ACC112 (cell line): ENCODE measurements around the gene PDE3A.

Experiments
- H2AFZ ChIP-seq: fragments of 200-600 bp; sonication (generic); one replicate; pipeline ENCODE4 v1.6.0; 2017; ENCODE audit warnings: antibody characterized with exemption, low read length; ENCODE audit not compliant: unreplicated experiment
- H3K27ac ChIP-seq: fragments of 200-600 bp; sonication (generic); 2 replicates; pipeline ENCODE4 v1.5.1; 2014; ENCODE audit warnings: low read depth, mild to moderate bottlenecking, antibody characterized with exemption, low read length, moderate library complexity
- H3K27me3 ChIP-seq: fragments of 200-600 bp; sonication (generic); 2 replicates; pipeline ENCODE4 v1.6.1; 2014; ENCODE audit warnings: mild to moderate bottlenecking, antibody characterized with exemption, low read length, moderate library complexity, mixed read lengths; ENCODE audit not compliant: insufficient read depth
- H3K36me3 ChIP-seq: fragments of 200-600 bp; sonication (generic); 2 replicates; pipeline ENCODE4 v1.6.1; 2016; ENCODE audit warnings: mild to moderate bottlenecking, antibody characterized with exemption, low read length, moderate library complexity, mixed read lengths; ENCODE audit not compliant: insufficient read depth
- H3K4me1 ChIP-seq: fragments of 200-600 bp; sonication (generic); one replicate; pipeline ENCODE4 v1.6.1; 2016; ENCODE audit warnings: low read length, mixed read lengths; ENCODE audit not compliant: insufficient read depth, unreplicated experiment, control insufficient read depth
- H3K4me3 ChIP-seq: fragments of 200-600 bp; sonication (generic); 2 replicates; pipeline ENCODE4 v1.5.1; 2014; ENCODE audit warnings: mild to moderate bottlenecking, low read depth, low read length
- H3K79me2 ChIP-seq: fragments of 200-600 bp; sonication (generic); one replicate; pipeline ENCODE4 v1.6.0; 2016; ENCODE audit warnings: low read length; ENCODE audit not compliant: control insufficient read depth, unreplicated experiment, insufficient read depth

Gene PDE3A

DNA sequence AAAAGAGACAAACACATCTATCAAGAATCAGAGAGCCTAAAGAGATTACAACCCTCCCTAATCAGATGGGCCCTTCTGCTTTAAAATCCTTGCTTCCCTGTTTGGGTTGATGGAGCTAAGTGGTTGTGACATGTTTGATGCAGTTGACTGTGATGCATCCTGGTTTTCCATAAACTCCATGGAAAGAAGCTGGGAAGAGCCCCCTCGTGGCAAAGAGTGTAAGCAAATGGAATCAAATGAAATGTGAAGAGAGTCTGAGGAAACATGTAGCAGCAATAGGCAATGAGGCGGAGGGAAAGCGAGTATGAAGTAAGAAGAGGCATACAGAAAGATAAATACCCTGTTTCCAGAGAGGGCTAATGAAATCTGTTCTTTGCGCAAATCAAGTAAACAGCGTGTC is 256.4 kb downstream of the PDE3A start:
- Histone ChIP-seq H2AFZ (no peak overlapping the region), H3K4me1 (peaks cover 10% of the 10 kb centered on the region), H3K27ac (no peak overlapping the region), H3K4me3 (no peak overlapping the region), H3K27me3 (no peaks in the 10 kb centered on the region), H3K79me2 (no peaks in the 10 kb centered on the region), H3K36me3 (peaks cover 6% of the 10 kb centered on the region)

DNA sequence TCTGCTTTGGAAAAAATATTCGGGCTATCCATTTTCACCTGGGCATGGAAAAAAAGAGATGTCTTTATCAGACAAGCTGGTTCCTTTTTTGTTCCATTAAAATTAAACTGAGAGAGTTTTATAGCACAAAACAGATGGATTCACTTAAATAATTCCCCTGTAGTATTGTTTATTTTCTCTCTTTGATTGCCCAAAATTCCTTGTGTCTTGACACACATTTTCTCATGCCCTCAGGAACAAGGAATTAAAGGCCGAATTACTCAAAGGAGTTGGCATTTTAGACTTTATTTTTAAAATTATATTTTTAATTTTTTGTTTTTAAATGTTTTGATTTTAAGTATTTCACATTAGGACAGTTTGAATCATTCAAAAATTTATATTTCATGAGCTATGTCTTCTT is 257.2 kb downstream of the PDE3A start:
- H3K27me3 ChIP-seq, result no peaks in the 10 kb centered on the region
- H2AFZ ChIP-seq, result no peak overlapping the region
- peaks cover 4% of the 10 kb centered on the region for H3K36me3 ChIP-seq
- no peak overlapping the region for H3K27ac ChIP-seq
- H3K79me2 ChIP-seq, result no peaks in the 10 kb centered on the region
- no peak overlapping the region for H3K4me3 ChIP-seq
- H3K4me1 ChIP-seq, result peaks cover 19% of the 10 kb centered on the region

DNA sequence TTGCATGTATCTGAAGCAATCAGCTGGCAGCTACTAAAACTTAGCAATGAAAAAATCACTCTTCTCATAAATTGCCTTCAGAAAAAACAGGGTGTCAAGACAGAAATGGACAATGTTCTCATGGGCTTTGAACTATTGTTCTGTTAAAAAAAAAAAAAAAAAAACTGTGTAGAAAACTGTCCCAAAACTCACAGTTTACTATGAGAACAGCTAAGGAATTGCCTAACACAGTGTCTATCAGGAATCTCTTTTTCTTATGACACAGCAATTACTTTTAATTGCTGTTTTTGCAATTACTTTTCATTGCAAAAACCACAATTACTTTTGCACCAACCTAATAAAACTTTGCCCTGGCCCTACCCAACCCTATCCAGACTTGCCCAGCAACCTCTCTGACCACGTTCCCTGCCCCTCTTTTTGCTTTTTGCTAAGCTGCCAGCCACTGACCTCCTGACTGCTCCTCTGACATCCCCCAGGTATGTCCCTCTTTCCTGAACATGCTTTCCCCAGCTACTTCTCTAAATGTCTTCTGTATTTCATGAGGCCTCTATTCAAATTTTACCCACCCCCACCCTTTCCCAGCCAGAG is 258.8 kb downstream of the PDE3A start:
- Histone ChIP-seq H2AFZ (no peak overlapping the region), H3K27me3 (no peaks in the 10 kb centered on the region), H3K79me2 (no peaks in the 10 kb centered on the region), H3K4me1 (peaks cover 28% of the 10 kb centered on the region), H3K27ac (no peak overlapping the region), H3K36me3 (no peaks in the 10 kb centered on the region; the same call in 1 of the 2 replicates), H3K4me3 (no peak overlapping the region)

DNA sequence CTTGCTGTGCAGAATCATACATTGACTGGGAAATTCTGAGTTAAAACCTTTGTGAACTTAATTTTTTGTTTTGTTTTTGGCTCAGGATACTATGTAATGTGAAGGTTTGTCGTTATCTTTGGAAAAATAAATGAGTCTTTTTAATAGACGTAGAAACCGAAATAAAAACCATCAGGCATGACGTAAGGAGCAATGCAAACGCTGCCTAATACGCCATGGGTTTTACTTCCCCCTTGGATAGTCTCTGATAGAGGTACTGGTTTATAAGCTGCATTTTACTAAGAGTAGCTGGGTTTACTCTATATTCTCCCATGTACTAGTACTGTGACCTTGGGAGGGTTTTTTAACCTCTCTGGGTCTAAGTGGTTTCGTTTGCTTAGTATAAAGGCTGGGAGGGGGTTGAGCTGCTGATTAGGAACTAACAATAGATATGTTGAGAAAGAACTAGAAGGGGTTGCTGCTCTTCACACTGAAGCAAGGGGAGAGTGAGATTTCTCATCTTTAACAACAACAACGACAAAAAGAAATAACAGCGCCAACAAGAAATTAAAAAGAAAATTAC is 260.0 kb downstream of the PDE3A start:
- Histone ChIP-seq H3K4me3 (no peak overlapping the region), H2AFZ (peak overlapping the region; percentile 62), H3K36me3 (no peaks in the 10 kb centered on the region), H3K27ac (no peak overlapping the region), H3K4me1 (peaks cover 28% of the 10 kb centered on the region), H3K27me3 (no peaks in the 10 kb centered on the region), H3K79me2 (no peaks in the 10 kb centered on the region)

DNA sequence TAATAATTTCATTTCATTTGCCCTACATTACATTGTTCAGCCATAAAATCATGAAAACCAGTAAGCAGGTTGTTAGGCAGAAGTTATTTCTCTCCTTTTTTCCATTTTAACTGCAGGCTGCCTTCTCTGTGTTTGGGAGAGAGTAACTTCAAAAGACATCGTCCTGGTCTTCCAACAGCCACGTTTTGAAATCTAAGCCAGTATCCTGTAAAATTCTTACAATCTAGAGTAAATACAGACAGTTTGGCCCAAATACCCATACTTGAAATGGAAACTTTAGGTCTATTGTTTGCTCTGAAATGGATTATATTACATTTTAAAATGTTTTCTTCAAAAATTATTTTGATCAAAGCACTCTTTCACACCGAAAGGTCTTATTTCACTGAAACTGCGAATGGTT is 260.7 kb downstream of the PDE3A start:
- Histone ChIP-seq H3K4me1 (peaks cover 28% of the 10 kb centered on the region), H3K27ac (peak overlapping the region; percentile 46), H2AFZ (peak overlapping the region; percentile 62), H3K4me3 (no peak overlapping the region), H3K27me3 (no peaks in the 10 kb centered on the region), H3K79me2 (no peaks in the 10 kb centered on the region), H3K36me3 (no peaks in the 10 kb centered on the region)

DNA sequence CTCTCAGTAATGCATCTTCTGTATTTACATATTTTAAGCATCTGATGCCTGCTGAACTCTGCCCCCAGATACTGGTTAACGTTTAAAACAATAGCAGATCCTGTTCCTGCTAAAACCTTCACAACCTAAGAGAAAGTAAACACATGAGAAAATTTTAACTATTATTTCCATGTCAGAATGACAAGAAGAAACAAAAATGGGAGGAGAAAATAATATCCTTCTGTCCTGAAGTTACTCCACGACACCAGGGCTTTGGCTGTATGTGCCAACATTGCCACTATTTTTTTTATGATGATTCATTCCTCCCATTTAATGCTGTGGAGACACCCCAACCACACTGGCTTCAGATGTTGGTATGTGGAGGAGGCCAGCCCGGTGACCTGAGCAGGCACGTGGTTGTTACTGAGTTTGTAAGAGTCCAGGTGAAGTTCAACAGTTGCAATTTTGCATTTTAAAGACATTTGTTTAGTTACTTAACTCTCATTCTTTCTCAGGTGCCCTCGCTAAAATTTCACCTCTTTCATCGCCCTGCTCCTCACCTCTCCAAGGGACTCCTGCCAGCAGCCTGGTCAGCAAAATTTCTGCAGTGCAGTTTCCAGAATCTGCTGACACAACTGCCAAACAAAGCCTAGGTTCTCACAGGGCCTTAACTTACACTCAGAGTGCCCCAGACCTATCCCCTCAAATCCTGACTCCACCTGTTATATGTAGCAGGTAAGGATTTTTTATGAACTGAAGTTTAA is 261.2 kb downstream of the PDE3A start:
- Histone ChIP-seq H3K27me3 (no peaks in the 10 kb centered on the region), H3K4me1 (peaks cover 28% of the 10 kb centered on the region), H3K79me2 (no peaks in the 10 kb centered on the region), H3K4me3 (no peak overlapping the region), H2AFZ (peak overlapping the region; percentile 42), H3K36me3 (no peaks in the 10 kb centered on the region), H3K27ac (peak overlapping the region; percentile 46)

DNA sequence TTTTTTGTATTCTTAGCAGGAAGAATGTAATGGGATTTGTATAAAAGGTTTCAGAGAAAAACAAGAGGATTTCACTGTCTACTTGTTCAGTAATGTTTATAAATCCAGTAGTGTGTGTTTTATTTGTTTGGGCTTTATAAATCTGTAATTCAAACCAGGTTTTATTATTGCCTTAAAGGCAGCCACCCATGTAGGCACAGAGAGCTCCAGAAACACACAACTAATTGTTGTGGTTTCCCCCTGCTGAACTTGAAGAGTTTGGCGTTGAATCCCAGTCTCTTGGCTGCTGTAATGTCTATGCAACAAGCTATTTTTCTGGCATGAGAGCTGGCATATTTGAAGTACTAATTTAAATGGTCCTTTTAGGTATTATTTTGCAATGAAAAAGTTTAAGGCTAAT is 263.4 kb downstream of the PDE3A start:
- H2AFZ ChIP-seq, result no peak overlapping the region
- H3K27ac ChIP-seq, result no peak overlapping the region
- peaks cover 28% of the 10 kb centered on the region for H3K4me1 ChIP-seq
- 0 out of 2 replicates have a peak, but pooled peaks cover under 1% of the 10 kb centered on the region for H3K36me3 ChIP-seq
- H3K27me3 ChIP-seq, result no peaks in the 10 kb centered on the region
- no peak overlapping the region for H3K4me3 ChIP-seq
- no peaks in the 10 kb centered on the region for H3K79me2 ChIP-seq

DNA sequence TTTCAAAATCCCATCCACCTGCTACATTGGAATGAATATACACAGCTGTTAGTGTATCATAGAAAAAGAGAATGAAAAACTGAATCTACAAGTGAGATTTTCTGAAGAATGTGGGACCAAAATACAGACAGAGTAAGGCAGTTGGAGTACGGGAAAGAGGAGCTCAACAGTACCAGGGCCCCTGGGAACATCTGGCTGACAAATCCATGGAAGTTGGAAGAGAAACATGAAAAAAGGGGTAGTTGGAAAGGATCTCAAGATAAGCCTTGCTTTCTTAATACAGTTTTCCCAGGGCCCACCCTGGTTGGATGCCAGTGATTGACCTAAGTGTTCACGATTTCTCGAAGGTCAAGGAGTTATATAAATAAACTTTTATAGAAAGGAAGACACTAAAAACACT is 272.8 kb downstream of the PDE3A start:
- H3K79me2 ChIP-seq, result no peaks in the 10 kb centered on the region
- no peak overlapping the region for H3K27ac ChIP-seq
- peaks cover 10% of the 10 kb centered on the region for H3K4me1 ChIP-seq
- H3K27me3 ChIP-seq, result no peaks in the 10 kb centered on the region
- H3K4me3 ChIP-seq, result no peak overlapping the region
- H3K36me3 ChIP-seq, result 0 out of 2 replicates have a peak, but pooled peaks cover 4% of the 10 kb centered on the region
- H2AFZ ChIP-seq, result no peak overlapping the region

DNA sequence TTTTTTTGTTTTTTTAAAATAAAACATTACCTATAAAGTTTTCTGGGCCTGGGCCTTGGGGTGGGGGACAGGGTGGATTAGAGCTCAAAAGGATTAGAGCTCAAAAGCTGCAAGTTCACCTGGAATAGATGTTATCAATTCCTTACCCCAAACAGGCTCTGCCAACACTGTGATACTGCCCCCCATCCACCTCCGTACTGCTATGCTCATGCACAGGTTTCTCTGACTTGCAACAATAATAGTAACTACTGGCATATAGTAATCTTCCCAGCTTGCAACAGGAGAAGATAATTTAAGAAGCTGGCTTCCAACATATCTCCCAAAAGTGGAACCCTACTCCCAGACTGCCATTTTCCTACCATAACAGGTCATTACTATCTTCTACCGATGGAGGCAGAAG is 275.5 kb downstream of the PDE3A start:
- Histone ChIP-seq H3K4me3 (no peak overlapping the region), H3K36me3 (no peaks in the 10 kb centered on the region), H3K4me1 (peaks cover 2% of the 10 kb centered on the region), H3K79me2 (no peaks in the 10 kb centered on the region), H3K27ac (no peak overlapping the region), H2AFZ (no peak overlapping the region), H3K27me3 (no peaks in the 10 kb centered on the region)

DNA sequence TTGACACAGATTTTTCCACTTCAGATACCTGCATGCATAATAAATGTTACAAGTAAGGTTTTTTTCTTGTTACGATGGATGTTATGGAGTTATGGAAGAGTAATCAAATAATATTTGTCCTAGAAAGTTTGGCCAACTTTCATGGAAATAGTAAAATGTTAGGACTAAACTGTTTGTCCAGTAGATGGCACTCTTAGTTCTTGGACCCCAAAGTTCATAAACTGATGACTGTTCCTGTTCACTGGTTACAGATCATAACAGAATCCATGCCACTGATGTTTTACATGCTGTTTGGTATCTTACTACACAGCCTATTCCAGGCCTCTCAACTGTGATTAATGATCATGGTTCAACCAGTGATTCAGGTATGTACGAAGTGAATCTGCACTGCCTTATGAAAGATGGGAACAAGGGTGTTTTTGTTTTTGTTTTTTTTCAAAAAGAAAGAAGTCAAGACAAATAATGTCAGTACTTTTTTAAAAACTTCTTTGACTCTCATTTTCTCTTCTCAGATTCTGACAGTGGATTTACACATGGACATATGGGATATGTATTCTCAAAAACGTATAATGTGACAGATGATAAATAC is 278.0 kb downstream of the PDE3A start:
- no peak overlapping the region for H3K4me3 ChIP-seq
- H3K36me3 ChIP-seq, result no peaks in the 10 kb centered on the region
- H3K27me3 ChIP-seq, result no peaks in the 10 kb centered on the region
- H3K4me1 ChIP-seq, result no peaks in the 10 kb centered on the region
- no peaks in the 10 kb centered on the region for H3K79me2 ChIP-seq
- H2AFZ ChIP-seq, result peak overlapping the region; percentile 9
- no peak overlapping the region for H3K27ac ChIP-seq
